HepG2 (cell line): Measurements from ENCODE around the gene ST6GALNAC2. TPM values are rescaled to one million over a fixed set of nuclear protein-coding genes. Genes with fewer than 3 reads are reported as not detected.
A peak's percentile ranks its signal among the peaks of the same experiment; 100 is the strongest.

Source experiments
- ELF4 ChIP-seq: sonication (generic); formaldehyde crosslinking; IDR thresholded peaks from 2 replicates; pipeline ENCODE4 v1.5.0; 2020; ENCODE audit warnings: missing genetic modification reagents, mild to moderate bottlenecking, moderate library complexity, borderline replicate concordance
- NR1H2 ChIP-seq: sonication (generic); formaldehyde crosslinking; IDR thresholded peaks from 2 replicates; pipeline ENCODE4 v1.8.1; 2022; ENCODE audit warnings: low read depth, missing genetic modification reagents, borderline replicate concordance
- RARA ChIP-seq: IDR thresholded peaks from 2 replicates; pipeline ENCODE4 v1.6.1; 2016; ENCODE audit warnings: missing genetic modification reagents, missing compliant biosample characterization
- ZNF282 ChIP-seq: fragments of 450-650 bp; IDR thresholded peaks from 2 replicates; pipeline ENCODE4 v1.6.1; 2018; ENCODE audit not compliant: partially characterized antibody
- ZNF350 ChIP-seq: sonication (generic); formaldehyde crosslinking; IDR thresholded peaks from 2 replicates; pipeline ENCODE4 v1.4.0; 2020; ENCODE audit warnings: mild to moderate bottlenecking, low read depth, missing genetic modification reagents, borderline replicate concordance
- ZNF468 ChIP-seq: sonication (generic); formaldehyde crosslinking; IDR thresholded peaks from 2 replicates; pipeline ENCODE4 v1.8.0; 2022; ENCODE audit warnings: mild to moderate bottlenecking, moderate library complexity, missing genetic modification reagents
- ZNF703 ChIP-seq: sonication (generic); formaldehyde crosslinking; IDR thresholded peaks from 2 replicates; pipeline ENCODE4 v1.5.1; 2020; ENCODE audit warnings: missing genetic modification reagents, mild to moderate bottlenecking, moderate library complexity, borderline replicate concordance
- ZNF83 ChIP-seq: sonication (generic); formaldehyde crosslinking; IDR thresholded peaks from 2 replicates; pipeline ENCODE4 v1.4.0; 2020; ENCODE audit warnings: missing genetic modification reagents, mild to moderate bottlenecking, borderline replicate concordance
- ZSCAN21 ChIP-seq: sonication (generic); formaldehyde crosslinking; IDR thresholded peaks from 2 replicates; pipeline ENCODE4 v1.8.0; 2022; ENCODE audit warnings: mild to moderate bottlenecking, missing genetic modification reagents, moderate library complexity, borderline replicate concordance
- polyA plus RNA-seq, 8 experiments: library from polyadenylated mRNA; depleted of rRNA in 3 of 8; stranded (reverse) in 7 of 8; unstranded in 1 of 8; fragments of >200 nt; fragmentation: Illumina TruSeq in 4 of 8; extraction: Trizol in 4 of 8; gene quantifications; 2 replicates each; pipeline versions ENCODE4 v1.2.1 to v1.2.3, GENCODE V29; 2011 to 2016; ENCODE audit warnings: low read depth in 4 of 8, missing spikeins in 1 of 8, mixed read lengths in 1 of 8; ENCODE audit not compliant: insufficient read depth in 1 of 8
- total RNA-seq, 5 experiments: library from RNA; depleted of rRNA; stranded (reverse); fragments of >200 nt; fragmentation: Illumina TruSeq; extraction: Trizol; gene quantifications; 2 replicates each; pipeline ENCODE4 v1.2.3, GENCODE V29; 2016; ENCODE audit warnings: low read depth in 1 of 5
- TF ChIP-seq, protein P1 (sequence below): sonication (generic); formaldehyde crosslinking; IDR thresholded peaks from 2 replicates; pipeline ENCODE4 v1.5.0; 2020; ENCODE audit warnings: mild to moderate bottlenecking, missing genetic modification reagents, borderline replicate concordance
- TF ChIP-seq, protein P2 (sequence below): sonication (generic); formaldehyde crosslinking; IDR thresholded peaks from 2 replicates; pipeline ENCODE4 v1.8.1; 2023; ENCODE audit warnings: mild to moderate bottlenecking, missing genetic modification reagents
- TF ChIP-seq, protein P3 (sequence below): sonication (generic); formaldehyde crosslinking; IDR thresholded peaks from 2 replicates; pipeline ENCODE4 v1.4.0; 2020; ENCODE audit warnings: missing genetic modification reagents, borderline replicate concordance
- TF ChIP-seq, protein P4 (sequence below): IDR thresholded peaks from 2 replicates; pipeline ENCODE4 v1.6.1; 2016; ENCODE audit warnings: missing genetic modification reagents, missing compliant biosample characterization
- TF ChIP-seq, protein P5 (sequence below): sonication (generic); formaldehyde crosslinking; conservative IDR thresholded peaks from 2 replicates; pipeline ENCODE4 v1.4.0; 2020; ENCODE audit warnings: missing genetic modification reagents

Gene ST6GALNAC2
- total and polyA plus RNA-seq, 2 of the 13 experiments (the other 11 are each of a cell fraction or from before 2014, with no cell fraction given) = 0.12 to 0.49 TPM

DNA sequence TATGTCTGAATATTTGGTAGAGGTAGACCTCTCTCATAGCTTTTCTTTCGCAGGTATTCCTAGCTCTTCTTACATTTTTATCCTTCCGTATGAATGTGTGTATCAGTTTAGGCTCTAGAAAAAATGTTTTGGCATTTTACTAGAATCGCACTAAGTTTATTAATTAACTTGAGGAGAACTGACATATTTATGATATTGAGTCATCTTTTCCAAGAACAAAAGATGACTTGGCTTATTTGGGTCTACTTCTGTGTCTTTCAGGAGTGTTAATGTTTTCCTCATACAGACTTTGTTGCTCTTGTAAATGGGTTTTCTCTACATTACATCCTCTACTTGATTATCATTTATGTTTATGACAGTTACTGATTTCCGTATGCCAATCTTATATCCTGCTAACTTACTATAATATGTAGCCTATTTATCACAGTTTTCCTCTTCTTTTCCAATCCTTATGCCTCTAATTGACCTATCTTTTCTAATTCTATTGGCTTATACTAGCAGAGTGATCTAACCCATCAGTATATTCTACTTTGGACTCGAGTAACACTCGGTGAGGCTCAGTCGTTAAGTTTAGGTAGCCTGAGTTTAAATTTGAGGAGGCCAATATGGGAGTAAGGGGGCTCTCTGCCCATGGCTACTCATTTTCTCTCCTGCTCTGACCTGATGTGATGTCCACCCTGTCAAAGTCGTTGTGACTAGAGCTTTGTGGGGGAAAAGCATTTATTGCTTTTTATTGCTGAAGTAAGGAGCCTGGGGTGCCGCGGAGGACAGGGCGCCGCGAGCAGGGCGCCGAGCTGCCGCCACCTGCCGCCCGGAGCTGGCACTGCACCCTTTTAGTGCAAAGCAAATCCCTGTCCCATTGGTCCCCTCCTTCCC is 37.8 kb upstream of the ST6GALNAC2 start (continued):
- TF ChIP-seq, protein P1, sequence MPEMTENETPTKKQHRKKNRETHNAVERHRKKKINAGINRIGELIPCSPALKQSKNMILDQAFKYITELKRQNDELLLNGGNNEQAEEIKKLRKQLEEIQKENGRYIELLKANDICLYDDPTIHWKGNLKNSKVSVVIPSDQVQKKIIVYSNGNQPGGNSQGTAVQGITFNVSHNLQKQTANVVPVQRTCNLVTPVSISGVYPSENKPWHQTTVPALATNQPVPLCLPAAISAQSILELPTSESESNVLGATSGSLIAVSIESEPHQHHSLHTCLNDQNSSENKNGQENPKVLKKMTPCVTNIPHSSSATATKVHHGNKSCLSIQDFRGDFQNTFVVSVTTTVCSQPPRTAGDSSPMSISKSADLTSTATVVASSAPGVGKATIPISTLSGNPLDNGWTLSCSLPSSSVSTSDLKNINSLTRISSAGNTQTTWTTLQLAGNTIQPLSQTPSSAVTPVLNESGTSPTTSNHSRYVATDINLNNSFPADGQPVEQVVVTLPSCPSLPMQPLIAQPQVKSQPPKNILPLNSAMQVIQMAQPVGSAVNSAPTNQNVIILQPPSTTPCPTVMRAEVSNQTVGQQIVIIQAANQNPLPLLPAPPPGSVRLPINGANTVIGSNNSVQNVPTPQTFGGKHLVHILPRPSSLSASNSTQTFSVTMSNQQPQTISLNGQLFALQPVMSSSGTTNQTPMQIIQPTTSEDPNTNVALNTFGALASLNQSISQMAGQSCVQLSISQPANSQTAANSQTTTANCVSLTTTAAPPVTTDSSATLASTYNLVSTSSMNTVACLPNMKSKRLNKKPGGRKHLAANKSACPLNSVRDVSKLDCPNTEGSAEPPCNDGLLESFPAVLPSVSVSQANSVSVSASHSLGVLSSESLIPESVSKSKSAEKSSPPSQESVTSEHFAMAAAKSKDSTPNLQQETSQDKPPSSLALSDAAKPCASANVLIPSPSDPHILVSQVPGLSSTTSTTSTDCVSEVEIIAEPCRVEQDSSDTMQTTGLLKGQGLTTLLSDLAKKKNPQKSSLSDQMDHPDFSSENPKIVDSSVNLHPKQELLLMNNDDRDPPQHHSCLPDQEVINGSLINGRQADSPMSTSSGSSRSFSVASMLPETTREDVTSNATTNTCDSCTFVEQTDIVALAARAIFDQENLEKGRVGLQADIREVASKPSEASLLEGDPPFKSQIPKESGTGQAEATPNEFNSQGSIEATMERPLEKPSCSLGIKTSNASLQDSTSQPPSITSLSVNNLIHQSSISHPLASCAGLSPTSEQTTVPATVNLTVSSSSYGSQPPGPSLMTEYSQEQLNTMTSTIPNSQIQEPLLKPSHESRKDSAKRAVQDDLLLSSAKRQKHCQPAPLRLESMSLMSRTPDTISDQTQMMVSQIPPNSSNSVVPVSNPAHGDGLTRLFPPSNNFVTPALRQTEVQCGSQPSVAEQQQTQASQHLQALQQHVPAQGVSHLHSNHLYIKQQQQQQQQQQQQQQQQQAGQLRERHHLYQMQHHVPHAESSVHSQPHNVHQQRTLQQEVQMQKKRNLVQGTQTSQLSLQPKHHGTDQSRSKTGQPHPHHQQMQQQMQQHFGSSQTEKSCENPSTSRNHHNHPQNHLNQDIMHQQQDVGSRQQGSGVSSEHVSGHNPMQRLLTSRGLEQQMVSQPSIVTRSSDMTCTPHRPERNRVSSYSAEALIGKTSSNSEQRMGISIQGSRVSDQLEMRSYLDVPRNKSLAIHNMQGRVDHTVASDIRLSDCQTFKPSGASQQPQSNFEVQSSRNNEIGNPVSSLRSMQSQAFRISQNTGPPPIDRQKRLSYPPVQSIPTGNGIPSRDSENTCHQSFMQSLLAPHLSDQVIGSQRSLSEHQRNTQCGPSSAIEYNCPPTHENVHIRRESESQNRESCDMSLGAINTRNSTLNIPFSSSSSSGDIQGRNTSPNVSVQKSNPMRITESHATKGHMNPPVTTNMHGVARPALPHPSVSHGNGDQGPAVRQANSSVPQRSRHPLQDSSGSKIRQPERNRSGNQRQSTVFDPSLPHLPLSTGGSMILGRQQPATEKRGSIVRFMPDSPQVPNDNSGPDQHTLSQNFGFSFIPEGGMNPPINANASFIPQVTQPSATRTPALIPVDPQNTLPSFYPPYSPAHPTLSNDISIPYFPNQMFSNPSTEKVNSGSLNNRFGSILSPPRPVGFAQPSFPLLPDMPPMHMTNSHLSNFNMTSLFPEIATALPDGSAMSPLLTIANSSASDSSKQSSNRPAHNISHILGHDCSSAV (CRISPR knock-in tag) = no peak
- TF ChIP-seq ZNF282 (no peak), ZSCAN21 (CRISPR knock-in tag) (no peak), ZNF350 (CRISPR knock-in tag) (no peak), ZNF83 (CRISPR knock-in tag) (no peak), ELF4 (CRISPR knock-in tag) (0 out of 2 replicates have a peak, but pooled peaks have one; percentile 19), NR1H2 (no peak), ZNF468 (CRISPR knock-in tag) (no peak), RARA (CRISPR knock-in tag) (0 out of 2 replicates have a peak, but pooled peaks have one; percentile 21), ZNF703 (CRISPR knock-in tag) (no peak)
- TF ChIP-seq, protein P2, sequence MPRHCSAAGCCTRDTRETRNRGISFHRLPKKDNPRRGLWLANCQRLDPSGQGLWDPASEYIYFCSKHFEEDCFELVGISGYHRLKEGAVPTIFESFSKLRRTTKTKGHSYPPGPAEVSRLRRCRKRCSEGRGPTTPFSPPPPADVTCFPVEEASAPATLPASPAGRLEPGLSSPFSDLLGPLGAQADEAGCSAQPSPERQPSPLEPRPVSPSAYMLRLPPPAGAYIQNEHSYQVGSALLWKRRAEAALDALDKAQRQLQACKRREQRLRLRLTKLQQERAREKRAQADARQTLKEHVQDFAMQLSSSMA (CRISPR knock-in tag) = no peak
- TF ChIP-seq, protein P3, sequence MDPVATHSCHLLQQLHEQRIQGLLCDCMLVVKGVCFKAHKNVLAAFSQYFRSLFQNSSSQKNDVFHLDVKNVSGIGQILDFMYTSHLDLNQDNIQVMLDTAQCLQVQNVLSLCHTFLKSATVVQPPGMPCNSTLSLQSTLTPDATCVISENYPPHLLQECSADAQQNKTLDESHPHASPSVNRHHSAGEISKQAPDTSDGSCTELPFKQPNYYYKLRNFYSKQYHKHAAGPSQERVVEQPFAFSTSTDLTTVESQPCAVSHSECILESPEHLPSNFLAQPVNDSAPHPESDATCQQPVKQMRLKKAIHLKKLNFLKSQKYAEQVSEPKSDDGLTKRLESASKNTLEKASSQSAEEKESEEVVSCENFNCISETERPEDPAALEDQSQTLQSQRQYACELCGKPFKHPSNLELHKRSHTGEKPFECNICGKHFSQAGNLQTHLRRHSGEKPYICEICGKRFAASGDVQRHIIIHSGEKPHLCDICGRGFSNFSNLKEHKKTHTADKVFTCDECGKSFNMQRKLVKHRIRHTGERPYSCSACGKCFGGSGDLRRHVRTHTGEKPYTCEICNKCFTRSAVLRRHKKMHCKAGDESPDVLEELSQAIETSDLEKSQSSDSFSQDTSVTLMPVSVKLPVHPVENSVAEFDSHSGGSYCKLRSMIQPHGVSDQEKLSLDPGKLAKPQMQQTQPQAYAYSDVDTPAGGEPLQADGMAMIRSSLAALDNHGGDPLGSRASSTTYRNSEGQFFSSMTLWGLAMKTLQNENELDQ = no peak
- TF ChIP-seq, protein P4, sequence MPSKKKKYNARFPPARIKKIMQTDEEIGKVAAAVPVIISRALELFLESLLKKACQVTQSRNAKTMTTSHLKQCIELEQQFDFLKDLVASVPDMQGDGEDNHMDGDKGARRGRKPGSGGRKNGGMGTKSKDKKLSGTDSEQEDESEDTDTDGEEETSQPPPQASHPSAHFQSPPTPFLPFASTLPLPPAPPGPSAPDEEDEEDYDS (CRISPR knock-in tag) = no peak
- TF ChIP-seq, protein P5, sequence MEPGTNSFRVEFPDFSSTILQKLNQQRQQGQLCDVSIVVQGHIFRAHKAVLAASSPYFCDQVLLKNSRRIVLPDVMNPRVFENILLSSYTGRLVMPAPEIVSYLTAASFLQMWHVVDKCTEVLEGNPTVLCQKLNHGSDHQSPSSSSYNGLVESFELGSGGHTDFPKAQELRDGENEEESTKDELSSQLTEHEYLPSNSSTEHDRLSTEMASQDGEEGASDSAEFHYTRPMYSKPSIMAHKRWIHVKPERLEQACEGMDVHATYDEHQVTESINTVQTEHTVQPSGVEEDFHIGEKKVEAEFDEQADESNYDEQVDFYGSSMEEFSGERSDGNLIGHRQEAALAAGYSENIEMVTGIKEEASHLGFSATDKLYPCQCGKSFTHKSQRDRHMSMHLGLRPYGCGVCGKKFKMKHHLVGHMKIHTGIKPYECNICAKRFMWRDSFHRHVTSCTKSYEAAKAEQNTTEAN (CRISPR knock-in tag) = no peak
